A549 (cell line): ENCODE data around the gene BRSK2. TPM values are rescaled to one million over a fixed set of nuclear protein-coding genes. Genes with fewer than 3 reads are reported as not detected.

Experiments used
- ATAC-seq, 2 experiments: fragments of 200-7000 bp in 1 of 2; fragments of >200 bp in 1 of 2; cut with Nextera tagmentation in 1 of 2; cut with Tn5 transposase in 1 of 2; 3 replicates each; pipeline versions ENCODE4 v1.8.0 to v1.9.1; 2018 to 2020; ENCODE audit warnings: mild to moderate bottlenecking in 1 of 2, moderate library complexity in 1 of 2
- CTCF ChIA-PET: fragments of 300-600 bp; sonication (Branson Sonifier 250); formaldehyde crosslinking; extraction: SDS; loops from one replicate; lab custom pipeline; 2021; ENCODE audit warnings: antibody characterized with exemption, inconsistent platforms; lab: Yijun Ruan, JAX
- POLR2A ChIA-PET: fragments of 350-600 bp; formaldehyde crosslinking; extraction: SDS; loops from one replicate; lab custom pipeline; 2021; ENCODE audit warnings: antibody characterized with exemption, inconsistent platforms; lab: Yijun Ruan, JAX
- DNase-seq, 2 experiments: peaks; one replicate each; pipeline versions ENCODE4 v3.0.0 to v3.0.0-alpha.2; 2011 to 2016; ENCODE audit warnings: low read depth in 1 of 2, low spot score in 1 of 2
- FAIRE-seq: peaks from 2 replicates; lab custom pipeline; 2011; peaks lifted over from hg19 to GRCh38; lab: Jason Lieb, UNC
- H3K27ac ChIP-seq, 2 experiments: fragments of >200 bp; sonication (Bioruptor Twin); formaldehyde crosslinking; 3 replicates each; pipeline ENCODE4 v1.5.1; 2016 to 2017
- H3K4me1 ChIP-seq: fragments of >200 bp; sonication (Bioruptor Twin); formaldehyde crosslinking; 3 replicates; pipeline ENCODE4 v1.6.1; 2016
- H3K4me2 ChIP-seq: fragments of >200 bp; sonication (Bioruptor Twin); formaldehyde crosslinking; 3 replicates; pipeline ENCODE4 v1.6.1; 2016
- H3K4me3 ChIP-seq: fragments of >200 bp; sonication (Bioruptor Twin); formaldehyde crosslinking; 3 replicates; pipeline ENCODE4 v1.5.1; 2016
- H3K9me3 ChIP-seq: fragments of >200 bp; sonication (Bioruptor Twin); formaldehyde crosslinking; 3 replicates; pipeline ENCODE4 v1.6.1; 2016
- CHD2 ChIP-seq: fragments of 150-350 bp; IDR thresholded peaks from 2 replicates; pipeline ENCODE4 v1.6.1; 2014; ENCODE audit warnings: low read length; ENCODE audit not compliant: partially characterized antibody
- E2F6 ChIP-seq: IDR thresholded peaks from 2 replicates; pipeline ENCODE4 v1.6.1; 2012; ENCODE audit warnings: low read depth, borderline replicate concordance
- EHMT2 ChIP-seq: fragments of 200-600 bp; sonication (generic); IDR thresholded peaks from 2 replicates; pipeline ENCODE4 v1.6.1; 2016; ENCODE audit warnings: antibody characterized with exemption, low read depth, mild to moderate bottlenecking, moderate library complexity
- HEYL ChIP-seq: fragments of 250-450 bp; sonication (Bioruptor Pico); IDR thresholded peaks from 2 replicates; pipeline ENCODE4 v1.8.0; 2021; ENCODE audit warnings: mild to moderate bottlenecking, moderate library complexity
- HOXA7 ChIP-seq: fragments of 250-450 bp; sonication (Bioruptor Pico); IDR thresholded peaks from 2 replicates; pipeline ENCODE4 v1.5.0; 2020; ENCODE audit warnings: mild to moderate bottlenecking, moderate library complexity
- HOXB13 ChIP-seq: fragments of 250-450 bp; sonication (Bioruptor Pico); IDR thresholded peaks from 2 replicates; pipeline ENCODE4 v1.5.0; 2020; ENCODE audit warnings: low read depth, mild to moderate bottlenecking, moderate library complexity
- JUN ChIP-seq, 2 experiments: fragments of >200 bp; sonication (Bioruptor Twin); formaldehyde crosslinking; IDR thresholded peaks; 2 replicates in 1 of 2; 3 replicates in 1 of 2; pipeline ENCODE4 v1.6.1; 2016 to 2017
- KDM5A ChIP-seq: fragments of 200-600 bp; sonication (generic); IDR thresholded peaks from 2 replicates; pipeline ENCODE4 v1.6.1; 2016; ENCODE audit warnings: antibody characterized with exemption, mild to moderate bottlenecking
- MYC ChIP-seq: IDR thresholded peaks from 2 replicates; pipeline ENCODE4 v1.6.1; 2012; ENCODE audit warnings: mild to moderate bottlenecking, inconsistent platforms, low read length, improper control_type of control experiment, borderline replicate concordance
- NPAS2 ChIP-seq: fragments of 250-450 bp; sonication (Bioruptor Pico); IDR thresholded peaks from 2 replicates; pipeline ENCODE4 v1.8.0; 2022; ENCODE audit warnings: mild to moderate bottlenecking, moderate library complexity, borderline replicate concordance
- PBX3 ChIP-seq: IDR thresholded peaks from 2 replicates; pipeline ENCODE4 v1.6.1; 2012
- PHF8 ChIP-seq: fragments of 200-600 bp; sonication (generic); IDR thresholded peaks from 2 replicates; pipeline ENCODE4 v1.6.1; 2016; ENCODE audit warnings: low read depth, mild to moderate bottlenecking, antibody characterized with exemption, moderate library complexity, borderline replicate concordance
- POLR2A ChIP-seq: IDR thresholded peaks from 2 replicates; pipeline ENCODE4 v1.6.1; 2012; ENCODE audit warnings: mild to moderate bottlenecking, low read length
- REST ChIP-seq: fragments of 200-600 bp; sonication (generic); IDR thresholded peaks from 2 replicates; pipeline ENCODE4 v1.6.1; 2016; ENCODE audit warnings: antibody characterized with exemption, mild to moderate bottlenecking, moderate library complexity
- RFX5 ChIP-seq: fragments of 450-650 bp; IDR thresholded peaks from 2 replicates; pipeline ENCODE4 v1.7.1; 2014; ENCODE audit warnings: antibody characterized with exemption, mild to moderate bottlenecking, moderate library complexity
- RNF2 ChIP-seq: fragments of 200-600 bp; sonication (generic); IDR thresholded peaks from 2 replicates; pipeline ENCODE4 v1.6.1; 2016; ENCODE audit warnings: low read depth, mild to moderate bottlenecking, antibody characterized with exemption, moderate library complexity, borderline replicate concordance
- SMC3 ChIP-seq: fragments of >200 bp; sonication (Bioruptor Twin); formaldehyde crosslinking; IDR thresholded peaks from 3 replicates; pipeline ENCODE4 v1.6.1; 2018; ENCODE audit warnings: inconsistent platforms
- ZFP36 ChIP-seq: fragments of 450-650 bp; IDR thresholded peaks from 2 replicates; pipeline ENCODE4 v1.6.1; 2014; ENCODE audit warnings: borderline replicate concordance; ENCODE audit not compliant: partially characterized antibody
- ZNF302 ChIP-seq: fragments of 250-450 bp; sonication (Bioruptor Pico); IDR thresholded peaks from 2 replicates; pipeline ENCODE4 v1.9.0; 2021; ENCODE audit warnings: inconsistent platforms, mild to moderate bottlenecking, moderate library complexity
- WGBS: methylation state at CpG from one replicate; pipeline ENCODE4 v1.1.6; 2017; ENCODE audit errors: missing lambda C conversion rate; 5-methylcytosine and 5-hydroxymethylcytosine counted together
- polyA plus RNA-seq, 4 experiments: library from polyadenylated mRNA; depleted of rRNA in 3 of 4; stranded (reverse); fragments of >200 nt; fragmentation: RNase III in 1 of 4; extraction: RNeasy Plus Mini Kit Qiagen cat#74134 plus additional on column Dnase treatment in 1 of 4; gene quantifications; 2 replicates in 3 of 4; 3 replicates in 1 of 4; pipeline ENCODE4 v1.2.3, GENCODE V29; 2011 to 2017
- TF ChIP-seq, protein P1 (sequence below): fragments of 250-450 bp; sonication (Bioruptor Pico); IDR thresholded peaks from 2 replicates; pipeline ENCODE4 v1.5.0; 2020; ENCODE audit warnings: low read depth, mild to moderate bottlenecking, moderate library complexity
- TF ChIP-seq, protein P2 (sequence below): fragments of >200 bp; sonication (Bioruptor Twin); formaldehyde crosslinking; IDR thresholded peaks from 3 replicates; pipeline ENCODE4 v1.5.1; 2016

Gene BRSK2
- polyA plus RNA-seq, 2 of the 4 experiments (the other 2 are of a cell fraction), result 3.8 to 10.1 TPM

DNA sequence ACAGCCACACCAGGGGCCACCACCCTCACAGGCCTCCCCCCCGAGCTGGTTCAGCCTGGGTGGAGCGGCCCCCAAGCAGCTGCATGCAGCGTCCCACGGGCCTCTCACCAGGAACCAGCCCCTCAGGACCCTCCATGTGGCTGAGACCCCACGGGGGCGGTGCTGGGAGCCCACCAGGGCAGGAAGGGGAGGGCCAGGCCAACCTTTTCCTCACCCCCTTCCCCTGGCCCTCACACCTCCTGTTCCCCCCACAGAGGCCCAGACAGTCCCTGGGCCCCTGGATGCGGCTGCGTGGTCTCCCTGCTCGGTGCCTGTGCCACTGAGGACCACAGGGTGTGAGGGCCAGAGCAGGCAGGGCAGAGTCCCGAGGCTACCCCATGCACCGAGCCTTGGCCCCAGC lies 50.3 kb downstream of the BRSK2 start:
- ChIA-PET CTCF (interaction anchor here (0.6 to 1.0 kb wide), 2 partner anchors 76 to 755 kb away, joined by 3 read pairs; no protein-coding TSS in a partner anchor), POLR2A (no interaction called here)
- no peak for ATAC-seq
- FAIRE-seq, result no peak
- no peak overlapping the region for H3K27ac ChIP-seq
- WGBS, result 89% methylated on average over 5 of the region's 11 CpGs
- H3K4me2 ChIP-seq, result no peak overlapping the region
- TF ChIP-seq REST, result no peak
- no peak for TF ChIP-seq HEYL (CRISPR knock-in tag)
- TF ChIP-seq E2F6, result no peak
- no peak for TF ChIP-seq NPAS2 (CRISPR knock-in tag)
- TF ChIP-seq HOXA7 (CRISPR knock-in tag), result no peak
- no peak for TF ChIP-seq POLR2A
- no peak for TF ChIP-seq ZFP36
- TF ChIP-seq CHD2, result no peak
- TF ChIP-seq PBX3, result no peak
- no peak for TF ChIP-seq JUN (IDR thresholded peaks at IDR 0.05)
- no peak for TF ChIP-seq EHMT2
- no peak for TF ChIP-seq ZNF302
- no peak for TF ChIP-seq MYC
- TF ChIP-seq PHF8, result no peak
- no peak for DNase-seq
- H3K4me1 ChIP-seq, result peaks cover 12% of the 10 kb centered on the region; the same call in 2 of the 3 replicates
- H3K4me3 ChIP-seq, result no peak overlapping the region
- H3K9me3 ChIP-seq, result no peaks in the 10 kb centered on the region

GRCh38 chr11:1440496-1440895 lies 50.8 kb downstream of the BRSK2 start:
- H3K4me1 ChIP-seq, result peaks cover 12% of the 10 kb centered on the region; the same call in 2 of the 3 replicates

More at GRCh38 chr11:1440496-1440895, 50.8 kb downstream of the BRSK2 start:
- Histone ChIP-seq H3K9me3 (no peaks in the 10 kb centered on the region), H3K27ac (no peak overlapping the region), H3K4me3 (no peak overlapping the region), H3K4me2 (no peak overlapping the region)
- ATAC-seq, result no peak
- no peak for DNase-seq
- POLR2A ChIA-PET, result no interaction called here
- TF ChIP-seq RNF2, result no peak
- TF ChIP-seq, protein P1, sequence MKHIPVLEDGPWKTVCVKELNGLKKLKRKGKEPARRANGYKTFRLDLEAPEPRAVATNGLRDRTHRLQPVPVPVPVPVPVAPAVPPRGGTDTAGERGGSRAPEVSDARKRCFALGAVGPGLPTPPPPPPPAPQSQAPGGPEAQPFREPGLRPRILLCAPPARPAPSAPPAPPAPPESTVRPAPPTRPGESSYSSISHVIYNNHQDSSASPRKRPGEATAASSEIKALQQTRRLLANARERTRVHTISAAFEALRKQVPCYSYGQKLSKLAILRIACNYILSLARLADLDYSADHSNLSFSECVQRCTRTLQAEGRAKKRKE (CRISPR knock-in tag), result no peak
- TF ChIP-seq POLR2A, result no peak
- TF ChIP-seq KDM5A, result no peak
- no peak for TF ChIP-seq HOXB13
- TF ChIP-seq, protein P2, sequence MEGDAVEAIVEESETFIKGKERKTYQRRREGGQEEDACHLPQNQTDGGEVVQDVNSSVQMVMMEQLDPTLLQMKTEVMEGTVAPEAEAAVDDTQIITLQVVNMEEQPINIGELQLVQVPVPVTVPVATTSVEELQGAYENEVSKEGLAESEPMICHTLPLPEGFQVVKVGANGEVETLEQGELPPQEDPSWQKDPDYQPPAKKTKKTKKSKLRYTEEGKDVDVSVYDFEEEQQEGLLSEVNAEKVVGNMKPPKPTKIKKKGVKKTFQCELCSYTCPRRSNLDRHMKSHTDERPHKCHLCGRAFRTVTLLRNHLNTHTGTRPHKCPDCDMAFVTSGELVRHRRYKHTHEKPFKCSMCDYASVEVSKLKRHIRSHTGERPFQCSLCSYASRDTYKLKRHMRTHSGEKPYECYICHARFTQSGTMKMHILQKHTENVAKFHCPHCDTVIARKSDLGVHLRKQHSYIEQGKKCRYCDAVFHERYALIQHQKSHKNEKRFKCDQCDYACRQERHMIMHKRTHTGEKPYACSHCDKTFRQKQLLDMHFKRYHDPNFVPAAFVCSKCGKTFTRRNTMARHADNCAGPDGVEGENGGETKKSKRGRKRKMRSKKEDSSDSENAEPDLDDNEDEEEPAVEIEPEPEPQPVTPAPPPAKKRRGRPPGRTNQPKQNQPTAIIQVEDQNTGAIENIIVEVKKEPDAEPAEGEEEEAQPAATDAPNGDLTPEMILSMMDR, result no peak
- TF ChIP-seq RFX5, result no peak
- TF ChIP-seq PBX3, result no peak
- no peak for TF ChIP-seq SMC3
- CTCF ChIA-PET, result interaction anchor here (1.0 kb wide), 1 partner anchor 76 kb away, joined by 3 read pairs; no protein-coding TSS in a partner anchor
- WGBS, result 95% methylated on average over 11 of the region's 12 CpGs
- FAIRE-seq, result no peak
